Cardiac fibroblast (primary cell): Measurements from ENCODE around the gene RAPGEF6.

Experiments
- DNase-seq, 2 donors: peaks; one replicate each; pipeline versions ENCODE4 v3.0.0 to v3.0.0-alpha.2; 2010; ENCODE audit warnings: low read depth in 2 of 2
- H3K4me3 ChIP-seq, 2 donors: replicated peaks in 1 of 2; 1 replicate in 1 of 2; 2 replicates in 1 of 2; pipeline ENCODE4 v1.5.1; 2011; ENCODE audit warnings: low read depth in 2 of 2, low read length in 2 of 2, mild to moderate bottlenecking in 2 of 2, moderate library complexity in 1 of 2
- TF ChIP-seq, protein P1 (sequence below): IDR thresholded peaks from one replicate; pipeline ENCODE4 v1.5.1; 2011; ENCODE audit warnings: low read depth, mild to moderate bottlenecking, low read length, inconsistent platforms

RAPGEF6 gene

DNA sequence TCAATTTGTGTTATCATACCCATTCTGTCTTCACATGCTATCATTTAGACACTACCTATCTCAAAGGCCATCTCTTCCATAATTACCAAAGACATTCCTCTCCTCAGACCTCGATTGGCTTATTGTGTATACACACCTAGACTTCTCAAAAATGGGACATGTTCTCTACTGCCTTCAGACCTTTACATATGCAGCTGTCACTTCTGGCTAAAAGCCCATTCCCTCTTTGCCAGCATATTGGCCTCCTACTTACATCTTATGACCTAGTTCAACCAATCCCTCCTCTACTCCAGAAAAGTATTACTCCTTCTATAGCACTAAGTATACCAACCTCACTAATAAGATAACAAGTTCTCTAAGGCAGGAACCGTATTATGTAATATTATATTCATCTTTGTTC lies 84.4 kb downstream of the RAPGEF6 start:
- no peak for DNase-seq
- TF ChIP-seq, protein P1, sequence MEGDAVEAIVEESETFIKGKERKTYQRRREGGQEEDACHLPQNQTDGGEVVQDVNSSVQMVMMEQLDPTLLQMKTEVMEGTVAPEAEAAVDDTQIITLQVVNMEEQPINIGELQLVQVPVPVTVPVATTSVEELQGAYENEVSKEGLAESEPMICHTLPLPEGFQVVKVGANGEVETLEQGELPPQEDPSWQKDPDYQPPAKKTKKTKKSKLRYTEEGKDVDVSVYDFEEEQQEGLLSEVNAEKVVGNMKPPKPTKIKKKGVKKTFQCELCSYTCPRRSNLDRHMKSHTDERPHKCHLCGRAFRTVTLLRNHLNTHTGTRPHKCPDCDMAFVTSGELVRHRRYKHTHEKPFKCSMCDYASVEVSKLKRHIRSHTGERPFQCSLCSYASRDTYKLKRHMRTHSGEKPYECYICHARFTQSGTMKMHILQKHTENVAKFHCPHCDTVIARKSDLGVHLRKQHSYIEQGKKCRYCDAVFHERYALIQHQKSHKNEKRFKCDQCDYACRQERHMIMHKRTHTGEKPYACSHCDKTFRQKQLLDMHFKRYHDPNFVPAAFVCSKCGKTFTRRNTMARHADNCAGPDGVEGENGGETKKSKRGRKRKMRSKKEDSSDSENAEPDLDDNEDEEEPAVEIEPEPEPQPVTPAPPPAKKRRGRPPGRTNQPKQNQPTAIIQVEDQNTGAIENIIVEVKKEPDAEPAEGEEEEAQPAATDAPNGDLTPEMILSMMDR: no peak
- no peak overlapping the region for H3K4me3 ChIP-seq

DNA sequence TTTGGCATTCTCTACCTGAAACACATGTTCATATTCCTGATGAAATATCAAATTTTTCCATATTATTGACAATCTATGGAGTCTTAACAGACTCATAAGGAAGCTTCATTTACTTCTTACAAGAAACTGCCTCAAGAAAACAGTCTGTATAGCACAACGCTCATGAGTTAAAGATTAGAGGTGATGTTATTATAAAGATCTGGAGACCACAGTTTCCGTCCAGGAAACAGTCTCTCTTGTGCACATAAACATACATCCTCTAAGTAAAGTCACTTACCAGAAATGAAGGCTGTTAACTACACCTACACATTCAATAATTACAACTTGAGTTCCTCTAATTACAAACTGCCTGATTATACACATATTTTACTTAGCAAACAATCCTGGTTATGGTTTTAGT lies 86.9 kb downstream of the RAPGEF6 start:
- no peak for DNase-seq
- H3K4me3 ChIP-seq: no peak overlapping the region
- TF ChIP-seq, protein P1: no peak

DNA sequence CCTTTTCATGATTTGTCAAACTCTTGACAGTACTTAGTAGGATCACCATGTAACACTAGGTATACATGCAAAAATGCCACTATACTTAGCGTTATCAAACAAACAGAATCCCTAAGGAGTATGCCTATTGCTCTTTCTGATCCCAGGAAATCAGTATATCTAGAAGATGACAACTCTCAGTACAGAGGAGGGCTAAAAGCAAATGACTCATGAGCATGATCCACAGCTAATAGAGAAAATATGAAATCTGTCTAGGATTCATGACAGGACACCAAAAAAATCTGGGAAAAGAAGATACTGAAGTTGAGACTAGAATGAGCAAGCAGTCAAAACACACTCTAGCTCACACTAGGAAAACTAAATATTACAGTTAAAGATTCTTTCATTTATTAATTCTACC lies 89.2 kb downstream of the RAPGEF6 start:
- DNase-seq: peak; percentile 21 to 67
- H3K4me3 ChIP-seq: no peak overlapping the region
- TF ChIP-seq, protein P1: no peak

DNA sequence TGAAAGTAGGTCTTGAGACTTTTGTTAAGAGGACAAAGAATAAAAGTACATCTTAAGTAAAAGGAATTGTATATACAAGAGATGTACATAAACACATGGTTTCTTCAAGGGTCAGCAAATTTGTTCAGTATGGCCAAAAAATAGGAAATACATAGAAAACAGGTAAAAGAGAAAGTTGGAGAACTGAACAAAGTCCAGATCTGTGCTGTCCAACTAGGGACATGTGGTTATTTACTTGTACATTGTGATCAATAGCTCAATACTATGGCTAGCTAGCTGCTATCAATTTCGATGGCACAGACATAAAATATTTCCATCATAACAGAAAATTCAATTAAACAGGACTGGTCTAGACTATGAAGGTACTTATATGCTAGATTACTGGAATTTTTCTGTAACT lies 92.3 kb downstream of the RAPGEF6 start:
- no peak for DNase-seq
- TF ChIP-seq, protein P1: no peak
- H3K4me3 ChIP-seq: no peak overlapping the region

DNA sequence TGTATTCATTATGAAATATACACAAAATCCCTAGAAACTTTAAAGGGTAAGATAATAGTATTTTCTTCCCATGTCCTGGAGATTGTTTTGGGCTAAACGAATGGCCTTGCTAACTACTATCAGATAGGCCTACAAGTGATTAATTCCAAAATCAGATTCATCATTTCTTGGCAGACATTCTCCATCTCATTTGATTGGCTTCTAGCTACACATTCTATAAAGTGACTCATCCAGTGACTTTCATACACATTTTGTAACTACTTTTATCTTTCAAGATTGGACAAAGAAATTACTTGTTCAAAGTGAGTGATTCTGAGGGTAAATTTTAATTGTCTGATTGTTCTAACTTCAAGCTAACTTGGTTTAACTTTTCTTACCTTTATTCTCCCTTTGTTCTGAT lies 93.3 kb downstream of the RAPGEF6 start:
- DNase-seq: peak; percentile 26 to 28
- H3K4me3 ChIP-seq: no peak overlapping the region

DNA sequence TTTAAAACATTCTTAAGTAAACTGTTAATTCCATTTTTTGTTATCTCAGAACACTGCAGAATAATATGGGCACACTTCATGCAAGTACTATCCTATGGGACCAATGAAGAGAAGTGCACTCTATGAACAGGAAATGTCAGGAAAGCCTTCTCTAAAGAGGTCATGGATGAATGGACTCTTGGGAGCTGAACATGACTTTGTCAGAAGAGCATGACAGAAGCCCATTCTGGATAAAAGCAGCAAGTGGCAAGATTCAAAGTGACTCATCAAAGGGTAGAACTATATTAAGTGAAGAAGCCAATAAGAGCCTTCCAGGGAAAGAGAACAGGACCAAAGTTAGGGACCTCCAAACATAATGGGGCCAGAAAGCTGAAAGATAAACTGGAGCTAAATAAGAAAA lies 94.0 kb downstream of the RAPGEF6 start:
- DNase-seq: peak in 1 of 2 donors; percentile 15
- TF ChIP-seq, protein P1: no peak
- no peak overlapping the region for H3K4me3 ChIP-seq

More for the DNA sequence above, 93.3 kb downstream of the RAPGEF6 start:
- TF ChIP-seq, protein P1: no peak

DNA sequence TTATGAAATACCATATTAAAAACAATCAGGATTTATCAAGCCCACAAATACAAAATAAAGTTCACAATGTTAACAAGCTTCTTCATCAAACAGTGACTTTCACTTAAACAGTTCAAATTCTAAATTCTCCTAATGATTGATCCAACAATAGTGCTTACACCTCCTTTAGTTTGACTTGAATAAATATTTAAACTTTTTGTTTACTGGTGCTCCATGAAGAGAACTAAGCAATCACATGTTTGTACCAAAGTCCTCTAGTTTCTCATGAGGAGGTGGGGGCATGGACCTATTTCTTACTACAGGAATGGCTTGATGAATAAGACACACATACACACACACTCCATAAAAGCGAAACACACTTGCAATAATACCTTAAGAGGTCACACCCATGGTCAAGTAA lies 95.8 kb downstream of the RAPGEF6 start:
- TF ChIP-seq, protein P1: no peak
- DNase-seq: no peak
- H3K4me3 ChIP-seq: no peak overlapping the region
